NCI-H2196 (cell line): ENCODE results near the gene PCMTD2.
"Not testable (repeated sequence)": the region's sequence is repeated elsewhere in the genome, so short reads cannot be mapped to it uniquely, and the experiment has no call there.

ENCODE experiments used
- DNase-seq: peaks from one replicate; lab custom pipeline; 2025; ENCODE audit not compliant: unreplicated experiment; lab: John Stamatoyannopoulos, UW

PCMTD2 gene

DNA sequence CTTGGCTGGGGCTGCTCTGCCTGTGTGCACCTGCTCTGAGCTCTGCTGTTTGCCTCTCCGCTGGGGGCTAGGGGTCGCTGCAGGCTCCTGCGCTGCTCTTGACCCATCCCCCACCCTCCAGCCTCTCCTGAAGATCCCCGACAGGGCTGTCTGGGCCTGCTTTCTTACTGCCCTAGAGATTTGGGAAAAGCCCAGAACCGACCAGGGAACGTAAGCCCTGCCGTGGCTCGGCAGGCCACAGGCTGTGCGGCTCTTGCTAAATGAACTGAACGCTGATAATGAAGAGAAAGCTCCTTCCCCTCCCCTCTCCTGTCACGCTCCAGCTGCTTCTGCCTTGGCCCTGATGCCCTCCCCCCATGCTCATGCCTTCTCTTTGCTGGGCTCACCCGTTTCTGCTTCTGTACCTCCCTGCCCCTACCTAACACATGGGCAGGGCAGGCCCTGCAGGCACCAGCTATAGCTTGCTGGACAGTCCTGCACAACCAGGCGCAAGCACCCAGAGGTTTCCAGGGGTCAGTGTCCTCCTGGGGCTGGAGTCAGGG, 32.0 kb upstream of the PCMTD2 start:
- DNase-seq = peak; percentile 66

- no peak for DNase-seq
Observed at GRCh38 chr20:64224351-64225170, 31.0 kb upstream of the PCMTD2 start.

- DNase-seq = no peak
Observed at GRCh38 chr20:64225171-64225595, 30.4 kb upstream of the PCMTD2 start.

DNA sequence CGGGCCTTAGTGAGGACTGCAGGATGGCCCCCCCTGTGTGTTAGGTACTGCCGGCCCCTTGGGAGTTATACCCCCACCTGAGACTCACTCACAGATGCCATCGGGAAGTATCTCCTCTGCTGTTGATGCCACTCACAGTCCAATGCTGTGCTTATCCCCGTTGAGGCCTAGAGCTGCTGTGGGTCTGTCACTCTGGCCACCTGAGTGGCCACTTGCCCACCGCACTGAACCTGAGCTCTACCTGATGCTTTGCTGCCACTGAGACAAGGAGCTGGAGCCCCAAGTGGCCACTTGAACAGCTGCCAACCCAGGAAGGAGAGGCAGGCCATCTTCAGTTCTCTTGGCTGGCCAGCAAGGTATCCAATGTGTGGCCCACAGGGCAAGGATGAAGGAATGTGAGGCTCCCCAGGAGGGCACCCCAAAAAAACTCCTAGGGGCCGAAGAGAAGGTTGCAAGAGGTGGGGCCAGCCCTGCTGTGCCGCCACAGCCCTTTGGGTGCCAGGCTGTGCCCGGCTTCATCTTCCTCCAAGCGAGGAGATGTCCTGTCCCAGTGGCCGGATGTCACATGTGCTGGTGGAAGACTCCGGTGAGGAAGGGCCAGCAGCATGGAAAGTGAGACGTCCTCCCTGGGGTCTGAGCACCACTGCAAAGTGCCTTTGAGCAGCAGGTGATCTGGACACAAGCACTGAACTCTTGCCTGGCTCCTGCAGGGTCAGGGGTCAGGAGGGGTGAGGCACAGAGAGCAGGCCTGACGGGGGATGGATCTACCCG, 29.5 kb upstream of the PCMTD2 start:
- no peak for DNase-seq

DNA sequence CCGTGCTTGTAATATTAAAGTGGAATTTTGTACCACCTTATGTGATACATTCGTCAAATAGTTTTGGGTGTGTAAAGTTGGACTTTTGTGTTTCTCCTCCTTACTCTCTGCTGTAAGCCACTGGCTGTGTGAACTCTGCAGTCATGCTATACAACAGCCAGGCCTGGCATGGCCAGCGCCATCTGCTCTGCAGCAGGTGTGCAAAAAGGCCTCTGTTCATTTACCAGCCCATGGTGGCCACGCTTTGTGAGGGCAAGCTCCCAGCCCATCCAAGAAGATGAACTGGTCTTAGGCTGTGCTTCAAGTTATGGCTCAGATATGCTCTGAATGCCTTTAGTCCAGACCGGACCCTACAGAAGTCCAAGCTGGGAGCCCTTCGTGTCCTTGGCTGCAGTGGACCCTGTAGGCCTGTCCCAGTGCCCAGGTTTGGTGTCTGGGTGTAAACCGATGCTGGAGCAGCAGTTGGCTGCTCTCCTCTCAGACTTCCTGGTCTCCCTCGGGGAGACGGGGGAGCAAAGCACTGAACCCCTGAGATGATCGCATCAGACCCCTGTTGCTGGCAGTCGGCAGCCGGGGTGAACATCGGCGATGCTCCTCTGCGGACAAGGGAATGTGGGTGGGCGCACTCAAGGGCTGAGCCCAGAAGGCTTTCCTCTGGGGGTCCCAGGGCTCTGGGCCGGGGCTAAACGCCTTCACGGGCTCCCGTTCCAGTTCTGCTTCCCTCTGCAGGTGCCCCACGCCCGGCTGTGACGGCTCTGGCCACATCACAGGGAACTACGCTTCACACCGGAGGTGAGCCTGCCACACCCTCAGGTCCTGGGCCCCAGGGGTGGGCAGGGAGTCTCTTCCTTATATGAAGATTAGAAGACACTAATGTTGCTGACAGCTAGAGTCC, 28.6 kb upstream of the PCMTD2 start:
- DNase-seq = no peak

DNA sequence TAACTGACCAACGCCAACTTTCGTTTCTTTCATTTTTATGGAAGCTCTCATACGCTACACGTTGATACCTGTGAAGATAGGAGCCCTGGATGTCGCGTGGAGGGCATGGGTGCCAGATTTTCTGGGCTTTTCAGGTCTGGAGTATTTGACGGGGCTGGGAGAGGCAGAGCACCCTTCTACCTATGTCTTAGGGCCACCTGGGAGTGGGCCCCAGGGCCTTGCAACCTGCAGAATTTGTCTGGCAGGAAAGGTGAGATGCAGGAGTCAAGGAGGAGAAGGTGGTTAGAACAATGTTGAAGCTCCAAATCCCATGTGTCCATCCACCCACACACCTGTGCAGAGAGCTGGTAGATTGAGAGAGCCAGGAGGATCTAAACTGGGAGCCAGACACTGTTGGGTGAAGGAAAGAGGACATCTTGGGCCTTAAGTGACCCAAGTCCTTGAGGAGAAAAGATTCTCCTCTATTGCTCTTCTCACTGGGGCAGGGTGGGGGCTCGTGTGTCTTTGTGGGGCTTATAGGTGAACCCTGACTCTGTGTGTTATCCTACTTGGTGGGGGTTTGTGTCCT, 27.4 kb upstream of the PCMTD2 start:
- no peak for DNase-seq

DNA sequence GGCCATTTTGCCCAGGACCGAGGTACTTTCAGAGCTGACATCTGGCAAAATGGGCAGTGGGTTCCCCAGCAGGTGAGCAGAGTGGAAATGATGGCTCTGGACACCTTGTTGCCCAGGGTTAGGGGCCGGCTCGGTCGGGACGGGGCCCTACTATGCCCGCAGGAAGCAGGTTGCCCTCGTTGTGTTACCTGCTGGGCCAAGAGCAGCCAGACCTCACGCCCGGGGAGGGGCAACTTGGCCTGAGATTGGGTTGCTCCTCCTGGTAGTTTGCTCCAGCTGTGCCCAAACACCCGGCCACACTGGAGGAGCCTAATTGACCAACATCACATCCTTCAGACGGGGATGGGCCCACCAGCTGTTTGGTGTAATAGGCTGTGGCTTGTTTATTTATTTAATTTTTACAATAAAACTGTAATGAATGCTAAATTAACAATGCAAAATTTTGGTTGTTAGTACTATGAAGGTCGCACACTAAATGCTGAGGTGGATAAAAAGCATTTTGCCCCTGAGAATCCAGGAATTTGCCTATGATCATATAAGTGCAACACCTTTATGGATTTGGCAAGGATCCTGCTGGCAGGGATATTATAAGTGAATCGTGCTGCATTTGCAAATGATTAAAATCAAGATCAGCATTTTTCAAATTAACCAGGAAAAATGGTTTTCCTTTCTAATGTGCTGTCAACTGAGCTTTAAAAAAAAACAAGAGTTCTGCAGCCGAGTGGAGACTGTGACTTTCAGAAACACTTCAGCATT, 26.6 kb upstream of the PCMTD2 start:
- no peak for DNase-seq

DNA sequence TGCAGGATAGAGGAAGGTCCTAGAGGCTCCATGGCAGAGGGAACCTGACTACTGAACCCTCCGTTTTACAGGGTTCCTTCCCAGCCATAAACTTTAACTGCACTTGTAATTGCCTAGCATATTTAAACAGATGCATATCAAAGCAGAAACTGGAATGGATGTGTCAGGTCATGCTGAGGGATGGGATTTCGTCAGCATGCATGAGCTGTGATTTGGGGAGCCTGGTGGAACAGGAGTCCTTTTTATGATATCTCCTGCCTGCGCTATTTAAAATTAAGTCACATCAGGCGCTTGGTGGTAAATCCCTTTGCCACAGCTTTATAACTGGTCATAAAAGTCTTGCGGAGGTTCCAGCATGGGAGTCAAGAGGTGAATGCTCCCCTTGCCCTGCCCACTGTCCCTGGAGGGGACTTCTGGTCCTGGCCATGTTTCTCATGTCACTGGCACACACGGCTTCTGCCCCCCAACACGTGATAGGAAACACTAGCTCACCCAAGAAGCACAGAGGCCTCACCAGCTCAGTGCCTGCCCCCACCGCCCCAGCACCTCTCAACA, 26.0 kb upstream of the PCMTD2 start:
- DNase-seq = no peak

DNA sequence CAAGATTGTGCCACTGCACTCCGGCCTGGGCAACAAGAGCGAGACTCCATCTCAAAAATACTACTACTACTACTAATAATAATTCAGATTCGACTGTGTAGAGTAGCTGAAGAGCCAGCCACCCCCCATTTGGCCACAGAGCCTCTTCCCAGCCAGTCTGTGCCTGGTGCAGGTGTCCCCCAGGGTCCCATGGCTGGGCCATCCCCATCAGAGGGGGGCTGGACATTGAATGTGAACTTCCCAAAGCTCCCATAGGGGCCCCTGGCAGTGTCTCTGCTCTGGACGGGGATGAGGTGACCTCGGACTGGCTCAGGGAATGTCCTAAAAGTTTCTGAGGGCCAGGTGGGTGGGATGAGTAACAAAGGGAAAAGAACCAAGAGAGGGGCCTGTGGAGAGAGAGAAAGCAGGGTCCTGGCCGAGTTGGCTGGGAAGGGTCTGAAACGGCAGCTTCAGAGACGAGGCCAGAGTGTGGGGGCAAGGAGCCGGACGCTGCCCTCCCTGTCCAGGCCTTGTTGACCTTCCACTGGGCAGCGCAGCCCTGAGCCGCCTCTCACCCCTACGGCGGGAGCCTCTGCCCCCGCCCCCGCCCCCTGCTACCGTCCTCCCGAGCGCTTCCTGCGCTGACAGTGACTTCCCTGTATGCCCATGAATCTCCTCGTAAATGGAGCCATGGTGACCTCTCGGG, 24.9 kb upstream of the PCMTD2 start:
- no peak for DNase-seq

- no peak for DNase-seq
Observed at GRCh38 chr20:64231621-64232550, 23.7 kb upstream of the PCMTD2 start.

DNA sequence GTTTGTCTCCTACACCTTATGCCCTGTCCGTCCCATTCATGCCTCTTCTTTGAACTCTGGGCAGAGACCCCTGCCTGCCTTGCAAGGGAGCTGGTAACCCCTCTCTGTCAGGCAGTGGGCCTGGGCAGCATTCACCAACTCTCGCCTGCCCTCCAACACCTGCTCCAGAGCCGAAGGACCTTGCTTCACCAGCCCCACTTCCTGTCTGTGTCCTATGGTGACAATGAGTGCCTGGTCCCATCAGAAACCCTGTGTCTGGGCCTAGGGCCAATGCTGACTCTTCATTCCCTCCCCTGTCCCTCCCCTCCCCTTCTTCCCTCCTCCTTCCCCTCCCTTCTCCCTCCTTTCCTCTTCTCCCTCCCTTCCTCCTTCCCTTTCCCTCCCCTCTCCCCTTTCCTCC, 22.8 kb upstream of the PCMTD2 start:
- DNase-seq = peak; percentile 88

GRCh38 chr20:64233725-64234124, 21.8 kb upstream of the PCMTD2 start:
- DNase-seq = peak; percentile 49

DNA sequence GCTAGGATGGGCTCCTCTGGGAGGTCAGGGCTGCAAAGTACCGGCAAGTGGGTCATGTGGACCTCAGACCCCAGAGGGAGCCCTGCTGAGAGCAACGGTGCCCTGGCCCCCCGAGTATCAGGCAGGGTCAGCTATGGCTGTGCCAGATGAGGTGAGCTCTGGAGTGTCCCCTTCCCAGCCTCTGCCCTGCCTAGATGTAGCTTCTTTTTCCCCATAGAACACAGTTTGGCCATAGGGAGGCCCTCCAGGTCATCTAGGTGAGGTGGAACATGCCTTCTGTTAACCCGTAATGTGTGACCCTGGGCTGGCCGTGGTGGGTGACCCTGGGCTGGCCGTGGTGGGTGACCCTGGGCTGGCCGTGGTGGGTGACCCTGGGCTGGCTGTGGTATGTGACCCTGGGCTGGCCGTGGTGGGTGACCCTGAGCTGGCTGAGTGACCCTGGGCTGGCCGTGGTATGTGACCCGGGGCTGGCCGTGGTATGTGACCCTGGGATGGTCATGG, 21.2 kb upstream of the PCMTD2 start:
- DNase-seq = no peak

DNA sequence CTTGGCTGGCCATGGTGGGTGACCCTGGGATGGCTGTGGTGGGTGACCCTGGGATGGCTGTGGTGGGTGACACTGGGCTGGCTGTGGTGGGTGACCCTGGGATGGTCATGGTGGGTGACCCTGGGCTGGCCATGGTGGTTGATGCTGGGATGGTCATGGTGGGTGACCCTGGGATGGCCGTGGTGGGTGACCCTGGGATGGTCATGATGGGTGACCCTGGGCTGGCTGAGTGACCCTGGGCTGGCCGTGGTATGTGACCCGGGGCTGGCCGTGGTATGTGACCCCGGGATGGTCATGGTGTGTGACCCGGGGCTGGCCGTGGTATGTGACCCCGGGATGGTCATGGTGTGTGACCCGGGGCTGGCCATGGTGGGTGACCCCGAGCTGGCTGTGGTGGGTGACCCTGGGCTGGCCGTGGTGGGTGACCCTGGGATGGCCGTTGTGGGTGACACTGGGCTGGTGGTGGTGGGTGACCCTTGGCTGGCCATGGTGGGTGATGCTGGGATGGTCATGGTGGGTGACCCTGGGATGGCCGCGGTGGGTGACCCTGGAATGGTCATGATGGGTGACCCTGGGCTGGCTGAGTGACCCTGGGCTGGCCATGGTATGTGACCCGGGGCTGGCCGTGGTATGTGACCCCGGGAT, 20.5 kb upstream of the PCMTD2 start:
- not testable (repeated sequence) for DNase-seq

GRCh38 chr20:64236137-64237088, 19.1 kb upstream of the PCMTD2 start:
- no peak for DNase-seq

DNA sequence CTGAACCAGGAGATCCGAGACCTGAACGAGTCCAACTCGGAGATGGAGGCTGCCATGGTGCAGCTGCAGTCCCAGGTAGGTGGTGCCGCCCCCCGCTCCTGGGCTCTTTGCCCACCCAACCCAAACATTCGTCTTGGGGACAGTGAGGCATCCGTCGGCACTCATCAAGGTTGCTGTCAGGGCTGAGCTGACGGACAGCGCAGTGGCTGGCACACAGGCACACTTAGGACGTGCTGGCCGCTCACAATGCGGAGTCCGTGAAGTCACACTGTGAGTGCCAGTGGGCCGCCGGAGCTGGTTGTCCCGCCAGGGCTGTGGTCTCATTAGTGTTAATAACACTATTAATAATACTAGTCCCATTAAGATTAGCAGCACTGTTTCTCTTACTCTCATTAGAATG, 18.2 kb upstream of the PCMTD2 start:
- no peak for DNase-seq
